ENCODE data around the gene LRRC1.

- TF ChIP-seq CTCF (conservative IDR thresholded peaks at IDR 0.05; ENCODE audit: low read depth, low read length) (no peak), EZH2 (IDR thresholded peaks at IDR 0.05; ENCODE audit: low read length, unreplicated experiment) (no peak)
These were observed 30.9 kb downstream of the LRRC1 start for GRCh38 chr6:53825532-53826321.

Measured in PC-3 (cell line).